GM18502 (cell line): Measurements from ENCODE around the gene NHLRC1.

Source experiments
- ATAC-seq: cut with Tn5 transposase; IDR thresholded peaks from one replicate; pipeline ENCODE4 v1.9.1; 2021; ENCODE audit warnings: mild to moderate bottlenecking; ENCODE audit not compliant: unreplicated experiment, poor library complexity

Gene NHLRC1

DNA sequence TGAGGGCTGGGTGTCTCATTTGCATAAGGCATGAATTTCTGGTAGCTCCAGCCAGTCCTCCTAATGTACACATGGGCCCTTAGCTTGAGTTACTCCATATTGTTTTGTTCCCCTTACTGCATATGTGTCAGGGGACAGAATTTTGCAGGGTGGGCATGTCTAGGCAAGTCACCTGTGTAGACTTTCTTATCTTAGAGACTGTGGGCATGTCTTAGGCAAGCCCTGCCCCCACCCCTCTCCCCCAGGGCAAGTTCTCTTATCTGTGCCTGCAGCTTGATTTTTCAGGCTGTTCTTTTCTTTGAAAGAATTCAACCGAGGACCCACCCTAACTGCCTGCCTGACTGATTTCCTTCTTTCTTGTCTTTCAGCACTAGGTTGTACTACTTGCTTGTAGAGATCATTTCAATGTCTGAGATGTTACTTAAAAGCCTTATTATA, 32.1 kb downstream of the NHLRC1 start:
- no peak for ATAC-seq

DNA sequence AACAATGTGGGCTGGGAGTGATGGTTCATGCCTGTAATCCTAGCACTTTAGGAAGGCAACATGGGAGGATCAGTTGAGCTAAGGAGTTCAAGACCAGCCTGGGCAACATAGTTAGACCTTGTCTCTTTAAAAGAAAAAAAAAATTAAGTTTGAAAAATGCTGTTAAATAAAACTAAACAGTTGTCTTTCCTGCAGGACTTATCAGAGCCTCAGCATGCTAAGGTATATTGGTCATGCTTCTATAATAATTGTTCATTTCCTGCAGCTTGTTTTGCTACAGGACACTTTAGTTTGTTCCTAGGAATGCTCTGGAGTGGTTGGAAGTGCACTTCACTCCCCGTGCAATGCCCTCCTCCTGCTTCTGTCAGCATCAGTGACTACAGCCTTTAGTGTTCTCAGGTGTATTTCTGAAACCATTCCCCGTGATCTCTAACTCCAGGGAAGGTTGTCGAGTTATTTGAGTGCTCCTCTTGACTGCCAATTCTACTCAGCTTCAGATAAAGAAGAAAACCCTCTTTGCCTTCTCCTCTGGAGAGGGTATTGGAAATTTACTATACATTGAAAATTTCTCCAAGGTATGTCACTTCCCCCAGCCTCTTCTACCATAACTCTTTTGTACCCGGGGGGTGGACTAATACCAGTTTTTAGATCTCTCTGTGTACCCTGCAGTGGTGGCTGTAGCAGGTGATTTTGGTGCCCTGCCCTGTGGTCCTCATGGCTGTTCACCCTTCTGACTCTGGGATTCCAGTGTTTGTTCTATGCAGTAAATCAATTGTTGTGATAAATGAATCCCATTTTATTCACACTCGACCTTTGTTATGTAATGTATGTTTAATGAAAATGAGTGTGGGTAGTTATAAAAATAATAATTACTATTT, 33.8 kb downstream of the NHLRC1 start:
- ATAC-seq: no peak

DNA sequence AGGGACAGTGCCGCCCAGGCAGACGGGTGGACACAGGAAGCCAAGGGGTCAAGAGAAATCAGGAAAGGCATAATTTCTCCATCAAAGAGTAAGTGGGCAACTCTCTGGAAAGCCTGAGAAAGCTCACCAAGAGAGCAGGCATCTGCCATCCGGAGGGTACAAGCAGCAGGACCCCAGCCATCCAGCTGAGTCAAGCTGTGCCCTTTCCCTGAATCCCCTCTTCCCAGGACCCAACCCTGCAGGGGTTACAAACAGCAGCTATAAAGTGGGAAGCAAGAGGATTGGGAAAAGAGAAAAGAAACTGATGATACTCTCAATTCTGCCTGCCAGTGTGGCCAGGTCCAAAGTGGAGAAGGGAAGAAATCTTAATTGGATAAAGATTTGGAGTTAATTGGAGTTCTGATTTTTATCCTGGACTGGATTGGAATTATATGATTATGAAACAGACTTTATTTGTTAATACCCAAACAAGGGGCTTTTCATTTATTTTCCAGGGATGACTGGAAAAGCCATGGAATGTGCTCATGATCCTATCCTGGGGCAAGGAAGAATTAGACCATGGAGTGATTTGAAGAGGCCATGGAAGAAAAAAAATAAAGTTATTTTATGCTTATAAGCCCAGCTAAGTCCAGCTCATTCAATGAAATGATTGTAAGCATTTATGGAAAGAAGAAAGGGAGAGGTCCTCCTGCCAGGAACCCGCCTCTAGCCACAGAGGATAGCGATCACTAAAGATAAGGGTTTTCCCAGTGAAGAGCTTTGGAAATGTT, 34.9 kb downstream of the NHLRC1 start:
- ATAC-seq: no peak

DNA sequence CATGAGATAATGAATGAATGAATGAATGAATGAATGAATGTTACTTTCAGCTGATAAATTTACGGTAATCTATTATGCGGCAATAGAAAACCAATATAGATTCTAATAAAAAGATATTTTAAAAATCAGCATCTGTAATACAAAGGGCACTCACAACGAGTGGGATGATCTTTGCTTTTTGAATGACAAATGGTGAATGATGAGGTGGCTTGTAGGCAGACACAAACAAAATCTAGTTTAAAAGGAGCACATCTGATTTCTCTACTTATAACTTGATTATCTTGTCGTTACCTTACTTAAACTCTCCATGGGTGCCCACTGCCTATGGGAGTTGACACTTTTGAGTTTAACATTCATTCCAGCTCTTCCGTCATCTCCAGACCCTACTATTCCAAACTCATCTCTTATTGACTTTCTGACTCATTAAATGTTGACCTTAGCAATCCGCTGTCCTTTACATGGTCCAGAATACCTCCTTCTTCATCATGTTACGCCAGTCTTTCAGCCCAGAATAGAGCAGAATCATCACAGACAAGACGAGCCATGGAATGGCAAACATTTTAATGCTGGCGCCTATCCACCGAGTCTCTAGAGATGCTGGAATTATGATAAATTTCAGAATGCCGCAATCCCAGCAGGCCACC, 41.3 kb downstream of the NHLRC1 start:
- ATAC-seq: no peak

DNA sequence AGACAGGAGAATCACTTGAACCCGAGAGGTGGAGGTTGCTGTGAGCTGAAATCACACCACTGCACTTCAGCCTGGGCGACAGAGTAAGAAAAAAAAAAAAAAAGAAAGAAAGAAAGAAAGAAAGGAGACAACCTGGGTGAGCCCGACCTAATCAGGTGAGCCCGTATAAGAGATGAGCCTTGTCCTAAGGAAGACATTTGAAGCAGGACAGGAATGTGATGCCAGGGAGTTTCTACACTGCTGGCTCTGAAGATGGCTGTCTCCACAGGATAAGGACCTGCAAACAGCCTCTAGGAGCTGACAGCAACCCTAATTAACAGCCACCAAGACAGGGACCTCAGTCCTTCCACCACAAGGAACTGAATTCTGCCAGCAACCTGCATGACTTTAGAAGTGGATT, 41.9 kb downstream of the NHLRC1 start:
- no peak for ATAC-seq

DNA sequence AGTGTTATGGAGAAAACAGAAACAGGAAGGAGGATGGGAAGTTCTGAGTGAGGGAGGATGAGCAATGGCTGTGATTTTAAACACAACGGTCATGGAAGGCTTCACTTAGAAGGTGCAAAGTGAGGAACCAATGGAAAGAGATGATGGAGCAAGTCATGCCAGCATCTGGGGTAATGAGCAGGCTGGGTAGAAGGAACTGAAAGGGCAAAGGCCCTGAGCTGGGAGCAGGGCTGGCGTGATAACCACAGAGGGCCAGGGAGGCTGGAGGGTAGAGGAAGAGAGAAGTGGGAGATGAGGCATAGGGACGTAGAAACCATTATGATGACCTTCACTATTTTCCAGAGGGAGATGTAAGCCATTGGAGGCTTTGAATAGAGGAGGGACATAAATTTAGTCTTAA, 43.6 kb downstream of the NHLRC1 start:
- no peak for ATAC-seq

DNA sequence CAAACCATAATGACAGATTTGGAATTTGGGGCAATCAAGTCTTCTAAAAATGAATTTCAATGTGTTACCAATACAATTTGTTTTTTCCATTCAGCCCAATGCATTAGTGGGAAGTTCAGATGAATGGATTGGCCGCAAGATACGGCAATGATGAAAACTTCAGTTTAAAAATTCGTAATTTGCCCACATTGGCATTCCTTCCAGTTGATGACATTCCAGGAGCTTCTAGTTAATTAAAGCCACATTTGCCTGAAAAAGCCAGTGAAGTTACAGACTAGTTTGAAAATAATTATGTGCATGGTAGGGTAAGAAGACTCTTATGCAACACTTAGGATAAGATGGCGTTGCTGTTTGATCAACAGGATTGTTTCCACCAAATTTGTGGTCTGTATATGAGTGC, 46.2 kb downstream of the NHLRC1 start:
- ATAC-seq: no peak

DNA sequence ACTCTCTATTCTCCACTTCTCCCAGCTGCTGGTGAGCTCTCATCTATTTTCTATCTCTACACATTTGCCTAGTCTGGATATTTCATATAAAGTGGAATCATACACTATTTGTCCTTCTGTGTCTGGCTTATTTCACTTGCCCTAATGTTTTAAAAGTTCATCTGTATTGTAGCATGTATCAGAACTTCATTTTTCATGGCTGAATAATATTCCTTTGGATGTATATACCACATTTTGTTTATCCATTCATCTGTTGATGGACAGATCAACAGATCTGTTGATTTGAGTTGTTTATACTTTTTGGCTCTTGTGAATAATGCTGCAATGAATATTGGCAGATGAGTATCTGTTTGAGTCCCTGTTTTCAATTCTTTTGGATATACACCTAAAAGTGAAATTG, 49.6 kb downstream of the NHLRC1 start:
- ATAC-seq: no peak

DNA sequence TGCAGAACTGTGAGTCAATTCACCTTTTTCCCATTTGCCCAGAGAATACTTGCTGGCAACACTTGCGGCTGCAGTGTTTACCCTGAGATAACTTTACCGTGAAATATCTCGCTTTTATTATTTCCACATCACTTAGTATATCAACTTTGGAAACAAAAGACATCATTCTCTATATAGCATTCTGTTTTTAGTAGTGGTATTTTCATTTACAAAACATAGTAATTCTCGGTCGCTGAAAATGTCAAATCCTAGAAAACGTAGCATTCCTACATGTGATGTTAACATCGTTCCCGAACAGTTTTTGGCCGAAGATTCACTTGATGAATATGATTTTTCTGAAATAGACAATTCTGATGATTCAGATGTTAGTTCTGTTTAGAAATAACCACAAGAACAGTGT, 52.0 kb downstream of the NHLRC1 start:
- no peak for ATAC-seq
